NCI-H1694 (cell line): Measurements from ENCODE around the gene MAG.

ENCODE experiments used
- DNase-seq: peaks from one replicate; lab custom pipeline; 2025; lab: John Stamatoyannopoulos, UW

The MAG gene

GRCh38 chr19:35363001-35363590 lies 71.1 kb downstream of the MAG start:
- no peak for DNase-seq
